HL-60 (cell line): Measurements from ENCODE around the gene HBA1.
"Not testable (repeated sequence)": the region's sequence is repeated elsewhere in the genome, so short reads cannot be mapped to it uniquely, and the experiment has no call there.

Experiments used
- DNase-seq, 2 experiments: peaks; one replicate each; pipeline ENCODE4 v3.0.0-alpha.2; 2010 to 2020; ENCODE audit warnings: low read depth in 1 of 2, low spot score in 1 of 2
- H3K27ac ChIP-seq: fragments of 250-450 bp; sonication (Bioruptor Pico); replicated peaks from 2 replicates; pipeline ENCODE4 v1.5.1; 2020; ENCODE audit warnings: mild to moderate bottlenecking, moderate library complexity
- H3K27me3 ChIP-seq: fragments of 250-450 bp; sonication (Bioruptor Pico); 2 replicates; pipeline ENCODE4 v1.5.1; 2021; ENCODE audit warnings: mild to moderate bottlenecking, moderate library complexity; ENCODE audit not compliant: insufficient read depth, poor library complexity, severe bottlenecking
- H3K4me3 ChIP-seq: replicated peaks from 2 replicates; pipeline ENCODE4 v1.5.1; 2011; ENCODE audit warnings: mild to moderate bottlenecking, control low read depth, low read length; ENCODE audit not compliant: insufficient read depth
- CTCF ChIP-seq: IDR thresholded peaks from one replicate; pipeline ENCODE4 v1.5.1; 2011; ENCODE audit warnings: low read length, control low read depth, inconsistent platforms; ENCODE audit not compliant: insufficient read depth
- GABPA ChIP-seq: IDR thresholded peaks from 2 replicates; pipeline ENCODE4 v1.6.1; 2012; ENCODE audit warnings: low read depth
- POLR2AphosphoS5 ChIP-seq: IDR thresholded peaks from 2 replicates; pipeline ENCODE4 v1.6.1; 2012; ENCODE audit warnings: low read depth
- REST ChIP-seq: IDR thresholded peaks from 2 replicates; pipeline ENCODE4 v1.6.1; 2012; ENCODE audit warnings: low read depth; ENCODE audit not compliant: insufficient replicate concordance
- SPI1 ChIP-seq: IDR thresholded peaks from 2 replicates; pipeline ENCODE4 v1.6.1; 2012; ENCODE audit warnings: low read depth, mild to moderate bottlenecking, borderline replicate concordance

The HBA1 gene

GRCh38 chr16:175011-175949, 1.2 kb upstream of the HBA1 start:
- H3K27ac ChIP-seq: no peak overlapping the region
- H3K4me3 ChIP-seq: no peak overlapping the region

GRCh38 chr16:176006-176405, 474 bp upstream of the HBA1 start:
- H3K27ac ChIP-seq, DNase-seq, H3K4me3 ChIP-seq: not testable (repeated sequence)
- H3K27me3 ChIP-seq: peaks cover 60% of the 10 kb centered on the region

More at GRCh38 chr16:175011-175949, 1.2 kb upstream of the HBA1 start:
- DNase-seq: no peak
- H3K27me3 ChIP-seq: peaks cover 63% of the 10 kb centered on the region
- TF ChIP-seq POLR2AphosphoS5 (no peak), CTCF (no peak), GABPA (no peak), REST (no peak), SPI1 (no peak)

- Histone ChIP-seq H3K27me3 (peaks cover 53% of the 10 kb centered on the region), H3K27ac (no peak overlapping the region), H3K4me3 (no peak overlapping the region)
- DNase-seq: no peak
- no peak for TF ChIP-seq CTCF
- no peak for TF ChIP-seq POLR2AphosphoS5
- no peak for TF ChIP-seq REST
- TF ChIP-seq SPI1: no peak
- TF ChIP-seq GABPA: no peak
These were observed 928 bp downstream of the HBA1 start for GRCh38 chr16:177394-177822.

GRCh38 chr16:177981-178667, 1.6 kb downstream of the HBA1 start:
- TF ChIP-seq CTCF (no peak), SPI1 (no peak), GABPA (no peak), REST (no peak), POLR2AphosphoS5 (no peak)
- no peak for DNase-seq
- H3K4me3 ChIP-seq: no peak overlapping the region
- H3K27ac ChIP-seq: no peak overlapping the region
- peaks cover 53% of the 10 kb centered on the region for H3K27me3 ChIP-seq
